ENCODE results near the gene COL18A1. TPM values are rescaled to one million over a fixed set of nuclear protein-coding genes. Genes with fewer than 3 reads are reported as not detected.

COL18A1 gene
- total and polyA plus RNA-seq, 2 of the 8 experiments (the other 6 are each of a cell fraction or from before 2014, with no cell fraction given) = 145 to 201 TPM

GRCh38 chr21:45488931-45489721, 84.2 kb downstream of the COL18A1 start:
- Histone ChIP-seq H3K27me3 (replicated peaks in 1 of 4; ENCODE audit: control insufficient read depth in 3 of 4, extremely low read depth in 1 of 4, insufficient read depth in 3 of 4, low read length in 3 of 4) (no peaks in the 10 kb centered on the region), H3K79me2 (ENCODE audit: control insufficient read depth in 1 of 2, insufficient read depth in 2 of 2, low read length in 2 of 2) (no peaks in the 10 kb centered on the region), H2BK120ac (replicated peaks; ENCODE audit: low read depth, low read length) (no peak overlapping the region), H2BK12ac (ENCODE audit: low read depth, low read length) (0 out of 2 replicates have a peak overlapping the region, but pooled peaks have one; percentile 17), H4K8ac (ENCODE audit: extremely low read depth, insufficient read depth, low read length) (no peak overlapping the region; the same call in 1 of the 2 replicates), H3K18ac (ENCODE audit: extremely low read depth, low read length) (no peak overlapping the region; the same call in 1 of the 2 replicates), H3K9ac (replicated peaks in 1 of 4; ENCODE audit: extremely low read depth in 1 of 4, low read depth in 3 of 4, low read length in 3 of 4) (0 out of 7 replicates have a peak overlapping the region, but pooled peaks of 1 of the 4 experiments have one; percentile 5), H3K56ac (replicated peaks; ENCODE audit: insufficient read length, low read depth, low read length) (no peak overlapping the region), H3K14ac (ENCODE audit: insufficient read length) (no peak overlapping the region), H3K4me2 (ENCODE audit: insufficient read depth in 1 of 2, low read depth in 2 of 2, low read length in 2 of 2) (peak overlapping the region; percentile 0 to 38; a peak in 1 of 4 replicates), H3K23me2 (ENCODE audit: low read depth, low read length) (no peaks in the 10 kb centered on the region), H3K23ac (ENCODE audit: insufficient read length) (no peak overlapping the region), H3K27ac (ENCODE audit: low read depth, low read length) (peak overlapping the region; percentile 42; the same call in 1 of the 2 replicates), H2BK5ac (ENCODE audit: low read depth, low read length) (peak overlapping the region; percentile 60; the same call in 1 of the 2 replicates), H4K20me1 (replicated peaks in 1 of 2; ENCODE audit: control insufficient read depth in 1 of 2, insufficient read depth in 2 of 2, low read length in 2 of 2) (peaks cover 2 to 9% of the 10 kb centered on the region in 2 experiments), H2AK5ac (ENCODE audit: low read depth, low read length) (no peak overlapping the region), H4K5ac (ENCODE audit: insufficient read length, low read depth, low read length) (no peak overlapping the region), H2BK20ac (ENCODE audit: low read length) (no peak overlapping the region), H3K4me1 (replicated peaks in 1 of 4; ENCODE audit: control insufficient read depth in 3 of 4, insufficient read depth in 4 of 4, low read length in 3 of 4) (peaks cover 0 to 18% (median 14%) of the 10 kb centered on the region in 4 experiments; a peak in 6 of 7 replicates), H3K4ac (replicated peaks; ENCODE audit: insufficient read length, low read depth, low read length) (no peak overlapping the region), H3K36me3 (ENCODE audit: control insufficient read depth in 2 of 4, insufficient read depth in 4 of 4, low read length in 3 of 4) (peaks cover 2 to 33% (median 11%) of the 10 kb centered on the region in 4 experiments), H2AFZ (ENCODE audit: low read length) (no peak overlapping the region), H3K9me3 (ENCODE audit: insufficient read depth in 2 of 2, low read depth in 1 of 2, low read length in 1 of 2) (no peaks in the 10 kb centered on the region), H2BK15ac (ENCODE audit: low read length) (no peak overlapping the region), H3K79me1 (ENCODE audit: low read depth, low read length) (no peaks in the 10 kb centered on the region), H3K4me3 (ENCODE audit: extremely low read depth in 1 of 4, insufficient read depth in 2 of 4, low read depth in 3 of 4, low read length in 4 of 4) (no peak overlapping the region), H4K91ac (replicated peaks; ENCODE audit: insufficient read length, low read length) (no peak overlapping the region)
- no peak for TF ChIP-seq JUN (IDR thresholded peaks at IDR 0.05; ENCODE audit: low read depth, low read length)
- 0 out of 2 replicates have a peak, but pooled peaks have one; percentile 47 for TF ChIP-seq KDM1A (IDR thresholded peaks at IDR 0.05; ENCODE audit: borderline replicate concordance, low read length)
- FAIRE-seq (no peak), DNase-seq (ENCODE audit: low read depth in 1 of 2, low spot score in 2 of 2) (peak; percentile 27 to 66)
- 65% methylated on average over 35 of the region's 36 CpGs; no CpG with 5 or more reads in 1 of the 2 experiments for WGBS, 2 experiments (ENCODE audit: extremely low coverage in 1 of 2, insufficient coverage in 1 of 2, insufficient read length in 1 of 2, insufficient replicate concordance in 2 of 2, low coverage in 1 of 2, low lambda C conversion rate in 2 of 2, missing lambda C conversion rate in 1 of 2)
- ChIA-PET CTCF (ENCODE audit: partially characterized antibody) (no interaction called here), POLR2A (ENCODE audit: partially characterized antibody) (interaction anchor here (1.3 to 1.7 kb wide), 3 partner anchors 9 to 26 kb away, joined by 3 to 5 read pairs (median 5); no protein-coding TSS in a partner anchor)

Measured in H1 (cell line).